Hematopoietic multipotent progenitor cell treated with erythropoietin and hydrocortisone succinate and interleukin-3 and kit ligand, for 4 days (in vitro differentiated cells): ENCODE results near the gene ADSL.
A peak's percentile ranks its signal among the peaks of the same experiment; 100 is the strongest.

Source experiments
- DNase-seq: peaks from one replicate; pipeline ENCODE4 v3.0.0-alpha.2; 2015

Gene ADSL

DNA sequence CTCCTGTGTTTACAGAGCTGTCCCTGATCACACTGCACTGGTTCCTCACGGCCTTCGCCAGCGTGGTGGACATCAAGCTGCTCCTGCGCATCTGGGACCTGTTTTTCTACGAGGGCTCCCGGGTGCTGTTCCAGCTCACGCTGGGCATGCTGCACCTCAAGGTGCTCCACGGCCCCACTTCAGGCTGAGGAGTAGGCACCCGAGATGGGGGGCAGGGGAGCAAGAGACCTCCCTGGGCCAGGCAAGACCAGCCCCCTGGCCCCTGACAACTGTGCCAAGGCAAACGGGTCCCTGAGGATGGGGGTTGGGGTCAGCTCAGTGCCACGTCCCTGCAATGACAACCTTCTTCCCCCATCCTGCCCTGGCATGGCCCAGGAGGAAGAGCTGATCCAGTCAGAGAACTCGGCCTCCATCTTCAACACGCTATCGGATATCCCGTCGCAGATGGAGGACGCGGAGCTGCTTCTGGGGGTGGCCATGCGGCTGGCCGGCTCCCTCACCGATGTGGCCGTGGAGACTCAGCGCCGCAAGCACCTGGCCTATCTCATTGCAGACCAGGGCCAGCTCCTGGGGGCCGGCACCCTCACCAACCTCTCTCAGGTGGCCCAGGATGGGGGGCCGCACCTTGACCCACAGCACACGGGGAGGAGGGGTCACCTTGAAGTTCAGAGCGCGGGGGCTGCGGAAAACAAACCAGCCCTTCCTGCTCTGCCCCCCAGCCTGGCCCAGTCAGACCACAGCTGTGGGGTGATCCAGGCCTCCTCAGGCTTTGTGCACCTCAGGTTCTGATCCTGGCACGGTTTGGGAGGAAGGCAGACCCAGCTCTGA is 60.0 kb downstream of the ADSL start:
- no peak for DNase-seq

DNA sequence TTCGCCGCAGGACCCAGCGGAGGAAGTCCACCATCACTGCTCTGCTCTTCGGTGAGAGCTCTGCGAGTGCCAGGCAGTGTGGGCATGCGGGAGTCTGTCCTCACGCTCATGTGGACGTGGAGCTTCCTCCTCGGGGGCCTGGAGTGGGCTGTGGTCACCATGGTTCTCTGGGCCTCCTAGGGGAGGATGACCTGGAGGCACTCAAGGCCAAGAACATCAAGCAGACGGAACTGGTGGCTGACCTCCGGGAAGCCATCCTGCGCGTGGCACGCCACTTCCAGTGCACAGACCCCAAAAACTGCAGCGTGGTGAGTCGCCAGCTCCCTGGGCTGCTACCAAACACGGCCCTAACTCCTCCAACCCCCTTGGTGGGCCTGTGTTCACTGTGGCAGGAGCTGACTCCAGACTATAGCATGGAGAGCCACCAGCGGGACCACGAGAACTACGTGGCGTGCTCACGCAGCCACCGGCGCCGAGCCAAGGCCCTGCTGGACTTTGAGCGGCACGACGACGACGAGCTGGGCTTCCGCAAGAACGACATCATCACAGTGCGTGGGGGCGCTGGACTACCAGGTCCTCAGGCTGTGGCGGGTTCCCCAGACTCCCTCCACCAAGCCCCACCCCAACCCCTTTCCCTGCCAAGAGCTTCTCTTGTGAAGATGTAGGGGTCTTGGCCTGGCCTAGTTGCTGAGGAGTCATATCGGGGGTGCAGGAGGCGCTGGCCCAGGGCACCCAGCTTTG is 60.9 kb downstream of the ADSL start:
- DNase-seq: no peak

- DNase-seq: no peak
Measured at GRCh38 chr22:40407831-40408717, 61.8 kb downstream of the ADSL start.

GRCh38 chr22:40408718-40409612 is 62.7 kb downstream of the ADSL start:
- no peak for DNase-seq

- no peak for DNase-seq
Measured at GRCh38 chr22:40409613-40410113, 63.4 kb downstream of the ADSL start.

GRCh38 chr22:40410272-40410671 is 64.0 kb downstream of the ADSL start:
- DNase-seq: no peak

- no peak for DNase-seq
Measured at GRCh38 chr22:40410731-40411505, 64.6 kb downstream of the ADSL start.

GRCh38 chr22:40411506-40411861 is 65.2 kb downstream of the ADSL start:
- DNase-seq: no peak

DNA sequence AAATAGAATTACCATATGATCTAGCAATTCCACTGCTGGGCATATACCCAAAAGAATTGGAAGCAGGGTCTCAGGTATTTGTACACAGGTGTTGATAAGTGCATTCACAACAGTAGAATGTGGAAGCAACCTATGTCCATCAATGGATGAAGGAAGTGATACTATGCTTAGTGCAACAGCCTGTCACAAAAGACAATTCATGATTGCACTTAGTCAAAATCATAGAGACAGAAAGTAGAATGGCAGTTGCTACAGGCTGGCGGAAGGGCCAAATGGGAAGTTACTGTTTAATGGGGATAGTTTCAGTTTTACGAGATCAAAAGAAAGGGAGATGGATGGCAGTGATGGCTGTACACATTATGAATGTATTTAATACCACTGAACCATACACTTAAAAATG is 66.1 kb downstream of the ADSL start:
- DNase-seq: no peak

GRCh38 chr22:40413873-40414272 is 67.6 kb downstream of the ADSL start:
- no peak for DNase-seq

DNA sequence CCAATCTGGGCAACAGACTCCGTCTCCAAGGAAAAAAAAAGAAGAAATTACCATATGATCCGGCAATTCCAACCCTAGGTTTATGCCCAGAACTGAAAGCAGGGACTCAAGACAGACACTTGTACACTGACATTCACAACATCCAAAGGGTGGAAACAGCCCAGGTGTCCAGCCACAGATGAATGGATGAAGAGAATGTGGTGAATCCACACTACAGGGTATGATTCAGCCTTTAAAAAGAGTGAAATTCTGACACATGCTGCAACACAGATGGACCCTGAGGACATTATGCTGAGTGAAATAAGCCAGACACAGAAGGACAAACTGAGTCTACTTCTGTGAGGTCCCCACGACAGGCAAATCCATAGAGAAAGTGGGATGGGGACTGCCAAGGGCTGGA is 68.0 kb downstream of the ADSL start:
- no peak for DNase-seq

- DNase-seq: no peak
Measured at GRCh38 chr22:40414838-40415505, 68.7 kb downstream of the ADSL start.

- DNase-seq: peak; percentile 67
Measured at GRCh38 chr22:40415531-40416266, 69.4 kb downstream of the ADSL start.

DNA sequence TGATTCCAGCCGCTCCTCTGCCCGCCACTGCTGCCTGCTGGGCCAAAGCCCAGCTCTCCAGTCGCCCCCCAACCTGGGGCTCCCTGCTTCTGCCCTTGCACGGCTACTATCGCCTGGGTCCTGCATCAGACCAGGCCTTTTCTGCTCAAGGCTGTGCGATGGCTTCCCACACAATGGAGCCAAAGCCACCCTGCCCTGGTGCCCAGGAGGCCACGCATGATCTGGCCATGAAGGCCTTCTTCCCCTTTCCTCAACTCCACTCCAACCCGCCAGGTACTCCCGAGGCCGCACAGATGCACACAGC is 69.9 kb downstream of the ADSL start:
- DNase-seq: no peak

- DNase-seq: no peak
Measured at GRCh38 chr22:40416636-40417035, 70.3 kb downstream of the ADSL start.

DNA sequence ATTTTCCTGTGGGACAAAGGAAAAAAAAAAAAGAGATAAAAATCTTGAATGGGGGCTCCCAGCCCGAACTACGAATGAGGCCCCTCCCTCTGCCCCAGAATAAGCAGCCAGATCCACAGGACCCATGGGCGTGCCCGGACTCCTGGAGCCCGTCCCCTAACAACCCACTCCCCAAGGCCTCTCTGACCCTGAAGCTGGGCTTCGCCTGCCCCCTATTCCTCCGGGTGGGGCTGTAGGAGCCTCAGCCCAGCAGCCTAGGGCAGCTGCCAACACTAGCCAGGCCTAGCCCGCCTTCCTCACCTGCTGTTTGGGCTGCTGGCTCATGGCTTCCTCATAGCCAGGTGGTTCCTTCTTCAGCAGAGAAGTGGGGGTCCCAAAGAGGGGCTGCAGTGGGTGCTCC is 70.7 kb downstream of the ADSL start:
- DNase-seq: no peak

DNA sequence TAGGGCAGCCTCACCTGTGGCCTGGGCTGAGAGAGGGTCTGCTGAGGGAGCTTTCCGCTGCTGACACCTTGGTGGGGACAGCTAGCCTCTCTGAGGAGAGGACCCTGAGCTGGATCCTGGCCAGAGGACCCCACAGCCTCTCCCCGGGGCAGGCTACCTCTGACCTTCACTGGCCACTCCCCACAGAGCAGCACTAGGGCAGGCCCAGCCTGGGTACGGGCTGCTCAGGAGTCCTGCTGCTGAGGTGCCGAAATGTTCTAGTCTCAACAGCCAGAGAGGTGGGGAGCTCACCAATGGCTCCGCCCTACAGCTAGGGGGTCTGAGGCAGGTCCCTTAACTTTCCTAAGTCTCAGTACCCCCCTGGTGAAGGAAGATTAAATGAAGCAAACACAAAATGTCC is 71.6 kb downstream of the ADSL start:
- no peak for DNase-seq

DNA sequence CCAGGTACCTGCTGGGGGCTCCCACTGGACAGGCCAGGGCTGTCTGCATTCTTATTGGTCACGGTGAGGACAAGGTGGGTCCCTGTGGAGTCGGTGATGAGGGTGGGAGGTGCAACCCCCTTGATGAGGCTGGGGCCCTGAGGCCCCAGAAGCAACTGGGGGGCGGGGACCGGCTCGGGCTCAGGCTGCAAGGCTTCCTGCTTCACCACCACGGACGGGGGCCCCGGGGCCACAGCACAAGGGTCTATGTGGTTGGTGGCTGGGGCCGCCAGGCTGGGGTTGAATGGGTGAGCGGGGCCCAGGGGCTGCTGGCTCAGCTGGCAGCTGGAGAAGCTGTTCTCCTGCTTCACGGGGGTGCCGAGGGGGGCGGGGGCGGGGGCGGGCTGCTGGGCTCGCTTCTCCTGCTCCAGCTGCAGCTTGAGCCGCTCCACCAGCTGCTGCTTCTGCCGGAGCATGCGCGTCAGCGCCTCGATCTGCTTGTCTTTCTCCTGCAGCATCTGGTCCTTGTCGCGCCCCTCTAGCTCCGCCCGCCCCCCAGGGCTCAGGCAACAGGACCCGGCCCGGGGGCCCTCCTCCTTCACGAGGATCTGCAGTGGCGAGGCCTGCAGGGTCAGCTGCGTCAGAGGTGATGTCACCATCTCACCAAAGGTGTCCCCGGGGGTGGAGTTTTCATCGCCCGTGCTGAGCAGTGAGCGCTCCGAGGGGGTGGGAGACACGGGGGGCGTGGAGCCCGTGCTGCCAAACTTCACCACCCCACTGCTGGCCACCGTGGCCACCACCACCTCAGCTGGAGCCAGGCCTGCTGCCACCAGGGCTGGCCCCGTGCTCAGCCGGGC is 72.3 kb downstream of the ADSL start:
- no peak for DNase-seq

DNA sequence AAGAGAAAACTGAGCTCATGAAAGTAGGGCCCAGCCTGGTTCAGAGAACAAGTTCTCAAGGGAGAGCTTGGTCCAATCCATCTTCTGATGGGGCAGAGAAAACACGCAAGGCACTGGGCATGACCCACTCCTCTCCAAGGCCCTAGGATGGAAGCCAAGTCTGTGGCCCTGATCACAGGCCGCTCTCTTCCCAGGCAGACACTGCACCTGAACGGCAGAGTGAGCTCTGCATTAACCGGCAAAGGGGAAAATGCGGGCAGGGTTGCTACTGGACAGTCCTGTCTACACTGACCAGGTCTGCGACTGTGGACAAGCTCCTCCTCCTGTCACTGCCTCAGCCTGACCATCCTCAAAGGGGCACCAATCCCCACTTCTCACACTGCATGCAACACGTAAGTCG is 73.4 kb downstream of the ADSL start:
- no peak for DNase-seq
